Esophagus (tissue), 2 donors: Measurements from ENCODE around the gene CASKIN2. TPM values are rescaled to one million over a fixed set of nuclear protein-coding genes. Genes with fewer than 3 reads are reported as not detected.
A peak's percentile ranks its signal among the peaks of the same experiment; 100 is the strongest.

Experiments used
- H3K27ac ChIP-seq, 2 donors: one replicate each; pipeline ENCODE4 v1.5.1; 2013; ENCODE audit warnings: low read depth in 2 of 2, mild to moderate bottlenecking in 2 of 2, inconsistent platforms in 1 of 2, low read length in 1 of 2, moderate library complexity in 1 of 2
- H3K27me3 ChIP-seq, 2 donors: one replicate each; pipeline ENCODE4 v1.6.1; 2013; ENCODE audit warnings: low read length in 2 of 2, control low read depth in 1 of 2, mild to moderate bottlenecking in 1 of 2; ENCODE audit not compliant: insufficient read depth in 2 of 2, control insufficient read depth in 1 of 2
- H3K36me3 ChIP-seq, 2 donors: one replicate each; pipeline ENCODE4 v1.6.1; 2013; ENCODE audit warnings: low read length in 1 of 2; ENCODE audit not compliant: control insufficient read depth in 2 of 2, insufficient read depth in 2 of 2
- H3K4me1 ChIP-seq, 2 donors: one replicate each; pipeline ENCODE4 v1.6.1; 2013; ENCODE audit warnings: low read length in 1 of 2; ENCODE audit not compliant: control insufficient read depth in 2 of 2, insufficient read depth in 2 of 2
- H3K4me3 ChIP-seq, 2 donors: one replicate each; pipeline ENCODE4 v1.5.1; 2013; ENCODE audit warnings: low read length in 2 of 2, mild to moderate bottlenecking in 2 of 2, low read depth in 1 of 2, moderate library complexity in 1 of 2
- H3K9me3 ChIP-seq, 2 donors: one replicate each; pipeline ENCODE4 v1.6.1; 2013; ENCODE audit warnings: mild to moderate bottlenecking in 2 of 2, low read depth in 1 of 2, low read length in 1 of 2, moderate library complexity in 1 of 2; ENCODE audit not compliant: control insufficient read depth in 2 of 2, insufficient read depth in 1 of 2
- WGBS, 2 donors: extraction: QIAGEN DNeasy Blood & Tissue Kit; methylation state at CpG; one replicate each; pipeline ENCODE4 v1.1.7; 2013; 5-methylcytosine and 5-hydroxymethylcytosine counted together
- polyA plus RNA-seq, 2 donors: library from polyadenylated mRNA; stranded (reverse); fragments of 200-250 nt; gene quantifications; one replicate each; pipeline ENCODE4 v1.2.3, GENCODE V29; 2013
- donor health status: healthy with polysubstance abuse.
- donor health status: Bipolar disorder and iron deficiency.

The CASKIN2 gene
- polyA plus RNA-seq, 2 donors = 6.3 to 10.5 TPM

DNA sequence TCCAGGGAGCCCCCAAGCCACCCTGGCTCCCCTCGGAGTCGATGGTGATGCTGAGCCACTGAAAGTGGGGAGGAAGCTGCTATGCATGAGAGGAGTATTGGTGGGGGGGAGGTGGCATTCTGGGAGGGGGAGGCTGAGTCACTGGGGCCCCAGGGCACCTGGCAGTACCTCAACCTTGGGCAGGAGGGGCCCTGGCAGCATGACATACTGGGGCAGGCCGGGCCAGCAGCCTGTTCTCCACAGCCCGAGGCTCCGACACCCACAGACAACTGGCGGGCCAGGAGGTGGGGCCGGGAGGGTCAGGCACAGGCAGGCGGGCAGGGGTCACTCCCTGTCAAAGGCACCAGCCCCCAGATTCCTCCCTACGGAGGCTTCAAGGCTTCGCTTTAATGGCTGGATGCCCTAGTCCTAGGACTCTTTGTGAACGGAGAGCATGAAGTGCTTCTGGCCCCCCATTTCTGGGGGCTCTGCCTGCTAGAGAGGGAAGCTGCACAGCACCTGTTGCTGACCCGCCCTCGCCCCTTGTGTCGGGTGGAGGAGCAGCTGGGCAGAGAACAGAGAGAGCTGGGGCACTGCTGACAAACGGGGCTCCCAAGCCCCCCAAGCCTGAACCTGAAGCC, 928 bp downstream of the CASKIN2 start:
- peak overlapping the region; percentile 81 to 82 for H3K27ac ChIP-seq
- peaks cover 0 to 2% of the 10 kb centered on the region in 2 donors for H3K36me3 ChIP-seq
- peaks cover 11 to 17% of the 10 kb centered on the region in 2 donors for H3K4me1 ChIP-seq
- 14 to 19% methylated on average over 15 of the region's 15 CpGs for WGBS, 2 donors
- no peaks in the 10 kb centered on the region for H3K9me3 ChIP-seq
- no peaks in the 10 kb centered on the region for H3K27me3 ChIP-seq
- peak overlapping the region; percentile 75 to 82 for H3K4me3 ChIP-seq

DNA sequence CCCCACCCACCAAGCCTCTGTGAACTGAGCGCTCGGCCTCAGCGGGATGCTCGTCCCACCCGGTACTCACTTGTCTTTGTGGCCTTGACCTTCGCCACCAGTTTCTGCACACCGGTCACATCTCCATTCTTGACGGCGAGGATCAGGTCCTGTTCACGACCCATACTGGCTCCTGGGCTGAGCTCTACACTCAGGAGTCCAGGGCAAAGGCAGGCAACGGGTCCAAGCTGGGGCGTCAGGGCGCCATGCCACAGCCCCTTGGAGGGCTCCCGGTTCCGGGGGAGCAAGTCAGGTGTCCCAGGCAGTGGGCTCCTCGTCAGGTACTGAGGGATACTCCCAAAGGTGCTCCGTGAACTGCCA, 1.7 kb downstream of the CASKIN2 start:
- no peaks in the 10 kb centered on the region for H3K36me3 ChIP-seq
- H3K27me3 ChIP-seq = no peaks in the 10 kb centered on the region
- 72 to 80% methylated on average over 17 of the region's 17 CpGs for WGBS, 2 donors
- peak overlapping the region; percentile 13 to 82 for H3K27ac ChIP-seq
- H3K9me3 ChIP-seq = no peaks in the 10 kb centered on the region
- H3K4me3 ChIP-seq = peak overlapping the region; percentile 75 to 82
- H3K4me1 ChIP-seq = peaks cover 11 to 19% of the 10 kb centered on the region in 2 donors

DNA sequence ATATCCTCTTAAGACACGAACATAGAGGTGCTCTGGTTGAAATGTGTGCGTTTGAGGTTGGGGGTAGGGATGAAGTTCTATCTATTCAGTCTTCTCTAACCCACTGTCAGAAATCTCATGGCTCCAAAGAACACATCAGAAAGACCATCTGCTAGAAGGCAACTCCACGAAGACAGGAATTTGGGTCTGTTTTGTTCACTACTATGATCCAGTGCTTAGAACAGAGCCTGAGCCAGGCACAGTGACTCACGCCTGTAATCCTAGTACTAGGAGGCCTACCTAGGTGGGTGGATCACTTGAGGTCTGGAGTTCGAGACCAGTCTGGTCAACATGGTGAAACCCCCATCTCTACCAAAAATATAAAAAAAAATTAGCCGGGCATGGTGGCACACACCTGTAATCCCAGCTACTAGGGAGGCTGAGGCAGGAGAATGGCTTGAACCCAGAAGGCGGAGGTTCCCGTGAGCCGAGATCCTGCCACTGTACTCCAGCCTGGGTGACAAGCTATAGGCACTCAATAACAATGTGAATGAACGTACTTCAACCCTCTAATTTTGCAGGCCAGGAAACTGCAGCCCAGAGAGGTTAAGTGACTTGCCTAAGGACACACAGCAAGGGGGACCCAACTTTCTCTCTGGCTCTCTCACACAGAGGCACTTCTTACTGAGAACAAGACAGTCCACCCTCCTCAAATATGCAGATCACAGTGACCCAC, 2.3 kb downstream of the CASKIN2 start:
- 51 to 69% methylated on average over 10 of the region's 10 CpGs for WGBS, 2 donors
- no peaks in the 10 kb centered on the region for H3K27me3 ChIP-seq
- H3K4me3 ChIP-seq = peak overlapping the region; percentile 75 to 82
- H3K27ac ChIP-seq = peak overlapping the region; percentile 27 to 82
- peaks cover 11 to 21% of the 10 kb centered on the region in 2 donors for H3K4me1 ChIP-seq
- no peaks in the 10 kb centered on the region for H3K36me3 ChIP-seq
- no peaks in the 10 kb centered on the region for H3K9me3 ChIP-seq

DNA sequence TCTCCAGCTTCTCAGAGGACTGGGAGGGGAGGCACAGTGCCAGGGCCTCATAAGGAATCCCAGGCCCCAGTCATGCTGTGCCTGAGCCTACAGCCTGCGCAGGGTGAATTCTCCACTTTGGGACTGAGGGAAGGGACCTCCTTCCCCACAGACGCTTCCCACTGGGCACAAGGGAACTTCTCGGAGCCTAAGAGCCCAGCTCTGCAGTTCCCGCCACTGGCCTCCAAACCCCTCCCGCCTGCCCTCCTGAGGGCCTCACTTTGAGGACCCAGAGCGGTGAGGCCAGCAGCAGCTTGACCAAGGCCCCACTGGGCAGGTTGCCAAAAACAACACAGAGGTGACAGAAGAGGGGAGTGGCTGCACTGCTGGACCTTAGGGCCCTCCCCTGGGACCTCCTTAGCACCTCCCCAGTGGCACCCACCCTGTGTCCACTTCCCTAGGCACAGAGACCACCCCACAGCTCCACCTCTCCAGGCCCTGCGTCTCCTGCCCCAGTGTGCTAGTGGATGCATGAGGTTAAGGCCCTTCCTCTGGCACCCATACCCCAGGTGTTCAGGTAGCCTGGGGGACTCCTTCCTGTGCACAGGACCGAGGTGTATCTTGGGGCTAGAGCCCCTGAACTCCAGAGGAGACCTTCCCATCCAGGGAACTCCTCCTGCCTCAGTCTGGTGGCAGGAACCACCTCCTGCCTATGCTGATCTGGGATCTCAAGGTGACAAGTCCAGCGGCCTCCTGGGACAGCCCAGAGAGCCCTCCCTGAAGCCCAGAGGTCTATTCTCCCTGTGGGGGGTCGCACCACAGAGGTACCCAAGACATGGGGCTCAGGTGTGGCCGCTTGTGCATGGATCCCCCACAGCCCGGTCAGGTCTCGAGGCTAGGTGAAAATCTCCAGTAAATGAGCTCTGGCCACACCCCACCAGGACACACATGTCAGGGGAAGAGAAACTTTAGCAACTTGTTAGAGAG, 3.4 kb downstream of the CASKIN2 start:
- Histone ChIP-seq H3K9me3 (no peaks in the 10 kb centered on the region), H3K27me3 (no peaks in the 10 kb centered on the region), H3K4me1 (peaks cover 11 to 15% of the 10 kb centered on the region in 2 donors), H3K36me3 (peaks cover 4 to 5% of the 10 kb centered on the region in 2 donors), H3K27ac (peak overlapping the region; percentile 27 to 50), H3K4me3 (peak overlapping the region in 1 of 2 donors; percentile 6)
- WGBS, 2 donors = 54 to 68% methylated on average over 13 of the region's 13 CpGs

DNA sequence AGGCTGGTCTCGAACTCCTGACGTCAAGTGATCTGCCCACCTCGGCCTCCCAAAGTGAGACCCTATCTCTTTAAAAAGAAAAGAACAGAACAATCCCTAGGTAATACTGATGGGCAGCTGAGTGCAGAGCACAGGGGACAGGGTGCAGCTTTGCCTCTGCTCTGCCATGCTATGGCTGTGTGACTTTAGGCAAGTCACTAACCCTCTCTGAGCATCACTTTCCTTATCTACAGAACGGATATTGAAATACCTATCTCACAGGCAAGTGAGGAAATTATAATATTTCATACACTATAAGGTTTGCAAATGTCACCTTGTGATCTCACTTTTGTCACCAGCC, 4.1 kb downstream of the CASKIN2 start:
- no peak overlapping the region for H3K4me3 ChIP-seq
- H3K4me1 ChIP-seq = peaks cover 11 to 15% of the 10 kb centered on the region in 2 donors
- WGBS, 2 donors = 82 to 91% methylated on average over 4 of the region's 4 CpGs
- no peaks in the 10 kb centered on the region for H3K27me3 ChIP-seq
- H3K9me3 ChIP-seq = no peaks in the 10 kb centered on the region
- H3K36me3 ChIP-seq = peaks cover 5 to 11% of the 10 kb centered on the region in 2 donors
- no peak overlapping the region for H3K27ac ChIP-seq

DNA sequence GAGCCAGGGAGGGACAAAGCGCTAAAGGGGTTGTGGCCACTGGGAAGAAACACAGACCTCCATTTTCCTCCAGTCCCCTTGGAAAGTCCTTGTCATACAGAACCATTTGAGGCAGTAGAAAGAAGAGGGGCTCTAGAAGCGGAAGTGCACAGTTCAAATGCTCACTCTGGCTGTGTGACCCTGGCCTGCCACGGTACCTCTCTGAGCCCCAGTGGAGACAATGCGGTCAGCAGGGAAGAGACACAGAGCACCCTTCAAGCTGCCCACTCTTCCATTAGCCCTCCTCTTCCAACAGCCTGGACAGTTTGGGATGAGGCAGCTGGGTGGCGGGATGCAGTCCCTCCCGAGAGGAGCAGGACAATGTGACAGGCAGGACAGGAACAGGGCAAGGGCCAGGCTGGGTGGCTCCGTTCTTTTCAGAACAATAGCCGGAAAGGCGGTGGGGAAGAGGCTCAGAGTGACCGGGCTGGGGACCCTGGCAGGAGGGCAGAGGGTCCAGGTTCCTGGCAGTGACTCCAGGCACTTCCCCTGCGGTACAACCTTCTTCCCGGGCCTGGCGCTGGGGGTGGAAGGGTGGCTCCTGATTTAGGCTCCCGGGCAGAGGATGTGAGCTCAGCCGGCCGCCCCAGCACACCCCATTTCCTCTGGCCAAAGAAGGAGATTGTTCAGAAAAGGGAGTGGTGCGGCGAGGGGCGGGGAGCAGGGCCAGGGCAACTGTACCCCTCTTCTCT, 5.6 kb downstream of the CASKIN2 start:
- H3K27ac ChIP-seq = peak overlapping the region; percentile 50 to 78
- no peaks in the 10 kb centered on the region for H3K27me3 ChIP-seq
- peaks cover 9 to 22% of the 10 kb centered on the region in 2 donors for H3K36me3 ChIP-seq
- H3K4me1 ChIP-seq = peaks cover 11 to 12% of the 10 kb centered on the region in 2 donors
- 63 to 70% methylated on average over 19 of the region's 19 CpGs for WGBS, 2 donors
- H3K4me3 ChIP-seq = no peak overlapping the region
- no peaks in the 10 kb centered on the region for H3K9me3 ChIP-seq

DNA sequence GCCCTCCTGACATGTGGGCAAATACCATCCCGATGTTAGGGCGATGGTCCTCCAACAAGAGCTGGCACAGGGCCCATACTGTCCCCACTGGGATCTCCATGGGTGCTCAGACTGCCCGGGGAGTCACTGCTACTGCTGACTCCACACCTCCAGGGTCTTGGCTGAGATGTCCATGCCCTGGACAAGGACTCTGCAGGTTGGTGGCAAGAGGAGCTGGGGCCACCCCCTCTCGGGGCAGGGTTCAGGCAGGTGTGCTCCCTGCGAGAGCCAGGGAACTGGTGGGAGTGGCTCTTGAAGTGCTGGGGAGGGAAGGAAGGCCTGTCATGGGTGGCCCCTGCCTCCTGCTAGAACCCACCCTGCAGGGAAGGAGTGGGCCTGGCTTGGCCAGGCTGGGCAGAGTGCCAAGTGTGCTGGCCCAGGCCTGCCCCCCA, 6.4 kb downstream of the CASKIN2 start:
- Histone ChIP-seq H3K27me3 (no peaks in the 10 kb centered on the region), H3K4me3 (no peak overlapping the region), H3K9me3 (no peaks in the 10 kb centered on the region), H3K27ac (peak overlapping the region; percentile 50 to 78), H3K36me3 (peaks cover 9 to 24% of the 10 kb centered on the region in 2 donors), H3K4me1 (peaks cover 9% of the 10 kb centered on the region in 2 donors)
- 47 to 55% methylated on average over 5 of the region's 5 CpGs for WGBS, 2 donors

DNA sequence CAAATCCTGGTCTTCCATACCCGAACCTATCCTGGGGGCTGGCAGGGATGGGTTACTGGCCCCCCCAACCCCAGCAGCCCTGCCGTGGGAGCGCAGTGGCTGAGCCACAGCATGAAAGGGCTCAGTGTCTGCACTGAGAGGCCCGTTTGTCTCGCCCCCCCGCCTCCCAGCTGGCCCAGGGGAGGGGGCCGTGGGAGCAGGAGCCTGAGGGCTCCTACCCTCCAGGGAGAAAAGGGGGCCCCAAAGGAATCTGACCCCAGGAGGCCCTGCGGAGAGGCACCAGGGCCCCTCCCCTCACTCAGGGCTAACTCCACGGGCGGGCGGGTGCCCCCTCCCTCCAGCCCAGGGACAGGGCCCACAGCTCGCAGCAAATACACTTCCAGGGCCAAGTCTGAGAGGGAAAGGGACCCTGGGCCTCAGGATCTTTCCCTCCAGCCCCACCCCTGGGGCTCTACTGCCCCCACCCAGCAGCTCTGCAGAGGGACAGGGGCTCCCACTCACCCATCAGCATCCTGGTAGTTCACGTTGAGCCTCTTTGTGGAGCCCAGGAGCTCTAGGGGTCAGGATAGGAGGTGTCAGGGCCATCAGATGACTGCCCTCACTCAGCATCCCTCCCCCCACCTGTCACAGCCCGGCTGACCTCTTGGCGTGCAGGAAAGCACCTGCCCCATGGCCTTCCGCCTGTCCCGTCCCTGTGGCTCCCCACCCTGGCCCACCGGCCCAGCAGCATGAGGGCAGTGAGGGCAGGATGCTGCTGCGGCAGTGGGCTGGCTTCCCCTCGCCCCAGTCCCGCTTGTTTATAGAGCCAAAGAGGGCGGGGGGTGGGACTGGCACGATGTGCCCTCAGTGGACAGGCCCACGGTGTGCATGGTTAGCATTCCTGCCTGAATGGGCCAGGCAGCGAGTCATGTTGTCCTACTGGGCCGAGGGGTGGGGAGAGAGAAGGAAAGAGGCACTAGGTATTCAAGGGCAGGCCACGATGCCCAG, 7.3 kb downstream of the CASKIN2 start:
- Histone ChIP-seq H3K4me1 (peaks cover 6 to 8% of the 10 kb centered on the region in 2 donors), H3K27me3 (no peaks in the 10 kb centered on the region), H3K27ac (no peak overlapping the region), H3K36me3 (peaks cover 9 to 28% of the 10 kb centered on the region in 2 donors), H3K9me3 (no peaks in the 10 kb centered on the region), H3K4me3 (no peak overlapping the region)
- 73 to 82% methylated on average over 27 of the region's 27 CpGs for WGBS, 2 donors
